ENCODE results near the gene HDAC4. TPM values are rescaled to one million over a fixed set of nuclear protein-coding genes. Genes with fewer than 3 reads are reported as not detected.

Gene HDAC4
- total RNA-seq, 1 experiment from 2014 or later = 47.6 TPM

DNA sequence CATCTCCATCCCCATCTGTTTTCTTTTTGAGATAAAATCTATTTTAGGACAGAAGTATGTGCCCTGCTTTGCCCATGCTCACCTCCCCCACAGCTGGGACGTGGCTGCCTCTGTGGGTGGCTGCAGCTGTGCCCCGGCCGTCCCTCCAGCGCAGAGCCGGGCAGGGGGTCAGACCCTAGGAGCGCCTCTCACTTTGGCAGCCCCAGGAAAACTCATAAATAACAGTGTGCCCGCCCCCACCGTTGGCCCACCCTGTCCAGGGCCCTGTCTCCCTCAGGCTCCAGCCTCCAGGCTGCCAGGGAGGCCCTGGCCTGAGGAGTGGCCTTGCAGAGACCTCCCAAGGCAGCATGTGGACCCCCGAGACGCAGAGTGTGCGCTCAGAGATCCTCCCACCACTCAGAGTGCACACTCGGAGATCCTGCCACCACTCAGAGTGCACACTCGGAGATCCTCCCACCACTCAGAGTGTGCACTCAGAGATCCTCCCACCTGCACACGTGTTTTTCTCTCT lies 374.8 kb downstream of the HDAC4 start (continued):
- TF ChIP-seq, protein P1, sequence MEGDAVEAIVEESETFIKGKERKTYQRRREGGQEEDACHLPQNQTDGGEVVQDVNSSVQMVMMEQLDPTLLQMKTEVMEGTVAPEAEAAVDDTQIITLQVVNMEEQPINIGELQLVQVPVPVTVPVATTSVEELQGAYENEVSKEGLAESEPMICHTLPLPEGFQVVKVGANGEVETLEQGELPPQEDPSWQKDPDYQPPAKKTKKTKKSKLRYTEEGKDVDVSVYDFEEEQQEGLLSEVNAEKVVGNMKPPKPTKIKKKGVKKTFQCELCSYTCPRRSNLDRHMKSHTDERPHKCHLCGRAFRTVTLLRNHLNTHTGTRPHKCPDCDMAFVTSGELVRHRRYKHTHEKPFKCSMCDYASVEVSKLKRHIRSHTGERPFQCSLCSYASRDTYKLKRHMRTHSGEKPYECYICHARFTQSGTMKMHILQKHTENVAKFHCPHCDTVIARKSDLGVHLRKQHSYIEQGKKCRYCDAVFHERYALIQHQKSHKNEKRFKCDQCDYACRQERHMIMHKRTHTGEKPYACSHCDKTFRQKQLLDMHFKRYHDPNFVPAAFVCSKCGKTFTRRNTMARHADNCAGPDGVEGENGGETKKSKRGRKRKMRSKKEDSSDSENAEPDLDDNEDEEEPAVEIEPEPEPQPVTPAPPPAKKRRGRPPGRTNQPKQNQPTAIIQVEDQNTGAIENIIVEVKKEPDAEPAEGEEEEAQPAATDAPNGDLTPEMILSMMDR (IDR thresholded peaks at IDR 0.05 in 2 of 3, conservative IDR thresholded peaks at IDR 0.05 in 1 of 3; ENCODE audit: borderline replicate concordance in 1 of 3, insufficient read depth in 1 of 3, low read depth in 2 of 3, low read length in 2 of 3) = no peak
- TF ChIP-seq ZFX (IDR thresholded peaks at IDR 0.05) (no peak), EGR1 (IDR thresholded peaks at IDR 0.05; ENCODE audit: low read depth) (no peak), YY1 (IDR thresholded peaks at IDR 0.05; ENCODE audit: extremely low read depth, insufficient replicate concordance, low read depth, low read length) (no peak), FOSL1 (IDR thresholded peaks at IDR 0.05; ENCODE audit: low read depth) (no peak), SP1 (IDR thresholded peaks at IDR 0.05; ENCODE audit: low read depth) (no peak), ELF1 (IDR thresholded peaks at IDR 0.05; ENCODE audit: borderline replicate concordance, low read depth) (no peak), ZNF274 (IDR thresholded peaks at IDR 0.05; ENCODE audit: low read depth, low read length) (no peak)

DNA sequence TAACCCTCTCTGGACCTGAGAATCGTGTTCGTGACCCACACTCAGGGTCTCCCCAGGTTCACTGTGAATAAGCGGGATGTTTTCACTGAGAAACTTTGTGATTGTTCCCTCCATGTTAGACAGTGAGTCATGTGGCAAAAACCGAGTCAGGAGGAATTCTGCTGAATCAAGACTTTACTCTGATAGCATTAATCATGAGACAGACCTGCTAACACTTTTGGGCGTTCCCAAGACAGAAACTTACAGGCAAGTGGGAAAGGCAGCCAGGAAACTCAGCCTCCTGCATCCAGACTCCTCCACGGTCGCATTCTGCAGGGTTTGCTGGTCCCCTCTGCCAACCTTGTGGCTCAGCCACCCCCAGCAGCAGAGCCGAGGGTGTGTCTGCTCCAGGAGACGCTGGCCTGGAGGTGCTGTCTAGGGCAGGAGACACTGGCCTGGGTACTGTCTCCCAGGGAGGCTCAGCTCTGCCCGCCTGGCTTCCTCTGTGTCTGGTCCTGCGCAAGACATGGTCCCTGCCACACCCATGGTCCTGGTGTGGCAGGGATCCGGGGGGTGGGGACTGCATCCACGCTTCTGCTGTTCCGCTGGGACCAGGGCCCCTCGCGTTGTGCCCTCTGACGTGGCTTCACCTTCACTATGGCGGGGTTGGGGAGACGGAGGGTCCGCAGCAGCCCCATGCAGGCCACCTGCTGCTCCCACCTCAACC lies 375.6 kb downstream of the HDAC4 start:
- Histone ChIP-seq H3K27me3 (ENCODE audit: insufficient read depth, low read length) (peaks cover 12% of the 10 kb centered on the region; the same call in 1 of the 2 replicates), H3K9ac (ENCODE audit: low read length) (no peak overlapping the region), H3K79me2 (ENCODE audit: insufficient read depth, low read length) (no peaks in the 10 kb centered on the region), H3K36me3 (ENCODE audit: control insufficient read depth in 1 of 2, insufficient read depth in 2 of 2, low read length in 2 of 2) (no peaks in the 10 kb centered on the region), H3K9me3 (ENCODE audit: control insufficient read depth in 1 of 2, insufficient read depth in 1 of 2, low read depth in 1 of 2, low read length in 2 of 2) (no peaks in the 10 kb centered on the region), H3K27ac (ENCODE audit: low read depth, low read length) (no peak overlapping the region), H3K4me1 (ENCODE audit: control insufficient read depth in 1 of 2, insufficient read depth in 2 of 2, low read length in 2 of 2) (no peaks in the 10 kb centered on the region), H3K4me2 (ENCODE audit: low read length) (no peak overlapping the region), H3K9me2 (ENCODE audit: insufficient read depth) (no peaks in the 10 kb centered on the region), H3K4me3 (replicated peaks in 1 of 2; ENCODE audit: low read depth in 1 of 2, low read length in 2 of 2) (no peak overlapping the region), H4K20me1 (ENCODE audit: insufficient read depth) (no peaks in the 10 kb centered on the region), H2AFZ (ENCODE audit: low read depth, low read length, poor library complexity, severe bottlenecking) (no peak overlapping the region)
- no peak for ATAC-seq
- ChIA-PET POLR2A (no interaction called here), RAD21 (ENCODE audit: low non-redundant PET in 1 of 2, low total read pairs in 2 of 2, uncharacterized antibody in 2 of 2, unreplicated experiment in 2 of 2) (no interaction called here), CTCF (no interaction called here)
- no peak for TF ChIP-seq EGR1 (IDR thresholded peaks at IDR 0.05; ENCODE audit: low read depth)
- no peak for TF ChIP-seq FOSL1 (IDR thresholded peaks at IDR 0.05; ENCODE audit: low read depth)
- no peak for TF ChIP-seq ZFX (IDR thresholded peaks at IDR 0.05)
- TF ChIP-seq POLR2A (IDR thresholded peaks at IDR 0.05; ENCODE audit: borderline replicate concordance, extremely low read depth, insufficient read depth, insufficient read length) = no peak
- TF ChIP-seq TCF7L2 (IDR thresholded peaks at IDR 0.05; ENCODE audit: borderline replicate concordance, extremely low read depth, insufficient read depth, insufficient read length) = no peak
- no peak for TF ChIP-seq EZH2 (IDR thresholded peaks at IDR 0.05)
- TF ChIP-seq EZH2phosphoT487 (IDR thresholded peaks at IDR 0.05; ENCODE audit: borderline replicate concordance) = no peak
- TF ChIP-seq CBX3 (IDR thresholded peaks at IDR 0.05; ENCODE audit: low read depth) = no peak
- intact Hi-C loops (cut with micrococcal nuclease) = no loop called here
- BruUV-seq (replicated peaks) = no TSS peak
- no peak for DNase-seq (ENCODE audit: low read depth, low spot score)
